K562 (cell line): ENCODE data around the gene PLEKHM3.

Experiments
- EZH2 ChIP-seq: IDR thresholded peaks from 2 replicates; pipeline ENCODE4 v1.6.1; 2012; ENCODE audit warnings: low read depth, mild to moderate bottlenecking, inconsistent platforms, low read length, borderline replicate concordance
- WHSC1 ChIP-seq: IDR thresholded peaks from one replicate; pipeline ENCODE4 v1.6.1; 2012; ENCODE audit warnings: low read length, control low read depth, inconsistent platforms
- ZNF41 ChIP-seq: fragments of 250-450 bp; sonication (Bioruptor Pico); conservative IDR thresholded peaks from 2 replicates; pipeline ENCODE4 v1.4.0; 2020; ENCODE audit warnings: mild to moderate bottlenecking
- TF ChIP-seq, protein P1 (sequence below): fragments of 250-450 bp; sonication (Bioruptor Pico); IDR thresholded peaks from 2 replicates; pipeline ENCODE4 v1.4.0; 2020; ENCODE audit warnings: mild to moderate bottlenecking, moderate library complexity

DNA sequence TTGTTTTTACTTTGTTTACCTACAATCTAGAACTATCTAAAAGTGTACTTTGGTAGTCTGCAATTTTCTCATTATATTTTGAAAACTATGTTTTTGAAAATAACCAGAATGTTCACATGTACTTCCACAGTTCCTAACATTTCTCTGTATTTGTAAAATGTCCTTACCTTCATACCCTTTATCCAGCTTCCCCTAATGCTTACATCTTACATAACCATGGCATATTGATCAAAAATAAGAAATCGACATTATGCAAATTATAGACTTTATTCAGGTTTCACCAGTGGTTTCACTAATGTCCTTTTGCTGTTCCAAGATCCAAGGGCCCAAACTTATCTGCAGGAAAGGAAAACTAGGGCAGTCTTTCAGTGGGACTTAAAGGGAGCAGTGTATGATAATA is 114.1 kb downstream of the PLEKHM3 start:
- TF ChIP-seq EZH2 = no peak
- TF ChIP-seq ZNF41 = no peak
- no peak for TF ChIP-seq WHSC1
- TF ChIP-seq, protein P1, sequence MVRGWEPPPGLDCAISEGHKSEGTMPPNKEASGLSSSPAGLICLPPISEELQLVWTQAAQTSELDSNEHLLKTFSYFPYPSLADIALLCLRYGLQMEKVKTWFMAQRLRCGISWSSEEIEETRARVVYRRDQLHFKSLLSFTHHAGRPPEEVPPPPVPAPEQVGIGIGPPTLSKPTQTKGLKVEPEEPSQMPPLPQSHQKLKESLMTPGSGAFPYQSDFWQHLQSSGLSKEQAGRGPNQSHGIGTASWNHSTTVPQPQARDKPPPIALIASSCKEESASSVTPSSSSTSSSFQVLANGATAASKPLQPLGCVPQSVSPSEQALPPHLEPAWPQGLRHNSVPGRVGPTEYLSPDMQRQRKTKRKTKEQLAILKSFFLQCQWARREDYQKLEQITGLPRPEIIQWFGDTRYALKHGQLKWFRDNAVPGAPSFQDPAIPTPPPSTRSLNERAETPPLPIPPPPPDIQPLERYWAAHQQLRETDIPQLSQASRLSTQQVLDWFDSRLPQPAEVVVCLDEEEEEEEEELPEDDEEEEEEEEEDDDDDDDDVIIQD (CRISPR knock-in tag) = no peak
